Measurements from ENCODE around the gene COL19A1.
"Not testable (repeated sequence)": the region's sequence is repeated elsewhere in the genome, so short reads cannot be mapped to it uniquely, and the experiment has no call there.

The COL19A1 gene

GRCh38 chr6:69866351-69866769, at the start of gene COL19A1:
Gene COL19A1, plus strand, starts transcription at chr6:69866556. Its CDS starts 13,012 bp downstream, at chr6:69879568.
- no peak for TF ChIP-seq CTCF (IDR thresholded peaks at IDR 0.05; ENCODE audit: insufficient read depth, low read depth, low read length, missing control alignments)
- DNase-seq (ENCODE audit: low read depth), result no peak

GRCh38 chr6:69816569-69816968, 49.8 kb upstream of the COL19A1 start:
- TF ChIP-seq CTCF (IDR thresholded peaks at IDR 0.05; ENCODE audit: insufficient read depth, low read depth, low read length, missing control alignments), result no peak
- H3K4me3 ChIP-seq (ENCODE audit: low read length), result no peak overlapping the region
- DNase-seq (ENCODE audit: low read depth), result no peak

More at GRCh38 chr6:69866351-69866769, at the start of gene COL19A1:
- peak within 1 kb of the TSS; percentile 36 for H3K4me3 ChIP-seq (ENCODE audit: low read length)

- no peak overlapping the region for H3K4me3 ChIP-seq (ENCODE audit: low read length)
- TF ChIP-seq CTCF (IDR thresholded peaks at IDR 0.05; ENCODE audit: insufficient read depth, low read depth, low read length, missing control alignments), result no peak
- no peak for DNase-seq (ENCODE audit: low read depth)
Observed at GRCh38 chr6:69817358-69817757, 49.0 kb upstream of the COL19A1 start.

- DNase-seq (ENCODE audit: low read depth), result no peak
- no peak for TF ChIP-seq CTCF (IDR thresholded peaks at IDR 0.05; ENCODE audit: insufficient read depth, low read depth, low read length, missing control alignments)
- H3K4me3 ChIP-seq (ENCODE audit: low read length), result no peak overlapping the region
Observed at GRCh38 chr6:69818223-69818930, 48.0 kb upstream of the COL19A1 start.

- no peak for TF ChIP-seq CTCF (IDR thresholded peaks at IDR 0.05; ENCODE audit: insufficient read depth, low read depth, low read length, missing control alignments)
- H3K4me3 ChIP-seq (ENCODE audit: low read length), result no peak overlapping the region
- DNase-seq (ENCODE audit: low read depth), result no peak
Observed at GRCh38 chr6:69819138-69819537, 47.2 kb upstream of the COL19A1 start.

- TF ChIP-seq CTCF (IDR thresholded peaks at IDR 0.05; ENCODE audit: insufficient read depth, low read depth, low read length, missing control alignments), result no peak
- H3K4me3 ChIP-seq (ENCODE audit: low read length), result no peak overlapping the region
- DNase-seq (ENCODE audit: low read depth), result no peak
Observed at GRCh38 chr6:69820018-69820417, 46.3 kb upstream of the COL19A1 start.

GRCh38 chr6:69820438-69820837, 45.9 kb upstream of the COL19A1 start:
- DNase-seq (ENCODE audit: low read depth), result no peak
- TF ChIP-seq CTCF (IDR thresholded peaks at IDR 0.05; ENCODE audit: insufficient read depth, low read depth, low read length, missing control alignments), result no peak
- no peak overlapping the region for H3K4me3 ChIP-seq (ENCODE audit: low read length)

- not testable (repeated sequence) for H3K4me3 ChIP-seq (ENCODE audit: low read length); DNase-seq (ENCODE audit: low read depth)
Observed at GRCh38 chr6:69824355-69824754, 42.0 kb upstream of the COL19A1 start.
